Adrenal gland (tissue), 12 donors: ENCODE results near the gene POU2F3. TPM values are rescaled to one million over a fixed set of nuclear protein-coding genes. Genes with fewer than 3 reads are reported as not detected.

Experiments
- DNase-seq, 7 donors: peaks; one replicate each; pipeline ENCODE4 v3.0.0-alpha.2; 2019 to 2020
- H3K27ac ChIP-seq, 5 donors: fragments of 200-600 bp; sonication (generic) in 4 of 5; 1 replicate in 3 of 5; 2 replicates in 2 of 5; pipeline versions ENCODE4 v1.5.1 to v1.8.0; 2016 to 2020; ENCODE audit warnings: mild to moderate bottlenecking in 1 of 5
- H3K27me3 ChIP-seq: fragments of 200-600 bp; 2 replicates; pipeline ENCODE4 v1.8.0; 2021
- H3K36me3 ChIP-seq, 2 donors: fragments of 200-600 bp; replicated peaks in 1 of 2; 1 replicate in 1 of 2; 2 replicates in 1 of 2; pipeline versions ENCODE4 v1.5.1 to v1.8.0; 2018 to 2022
- H3K4me1 ChIP-seq, 2 donors: fragments of 200-600 bp; replicated peaks in 1 of 2; 1 replicate in 1 of 2; 2 replicates in 1 of 2; pipeline versions ENCODE4 v1.5.1 to v1.8.0; 2018 to 2021
- H3K4me3 ChIP-seq, 4 donors: fragments of 200-600 bp; sonication (generic) in 3 of 4; one replicate each; pipeline ENCODE4 v1.5.1; 2016 to 2018
- H3K9me3 ChIP-seq, 3 donors: fragments of 200-600 bp; sonication (generic) in 1 of 3; replicated peaks in 1 of 3; 1 replicate in 2 of 3; 2 replicates in 1 of 3; pipeline versions ENCODE4 v1.5.1 to v1.8.0; 2016 to 2021
- POLR2A ChIP-seq, 2 donors: fragments of 450-650 bp; IDR thresholded peaks; one replicate each; pipeline ENCODE4 v1.6.1; 2017; ENCODE audit warnings: antibody characterized with exemption in 2 of 2, mild to moderate bottlenecking in 2 of 2, moderate library complexity in 1 of 2
- WGBS, 4 donors: extraction: QIAGEN DNeasy Blood & Tissue Kit in 2 of 4; methylation state at CpG; one replicate each; pipeline versions ENCODE4 v1.1.5 to v1.1.7; 2013 to 2017; 5-methylcytosine and 5-hydroxymethylcytosine counted together
- intact Hi-C, 2 donors: fragments of 100-400 bp; cut with DNase I; formaldehyde crosslinking; loops; one replicate each; pipeline versions ENCODE4 v1.14.1 to v1.15.0; 2022 to 2023
- polyA plus RNA-seq, 3 donors: library from polyadenylated mRNA; stranded (reverse); fragments of 200-250 nt in 2 of 3; fragments of 350-450 nt in 1 of 3; fragmentation: Illumina TruSeq in 1 of 3; extraction: RNeasy Lipid Tissue Mini Kit (QIAGEN cat#74804) in 1 of 3; gene quantifications; one replicate each; pipeline ENCODE4 v1.2.3, GENCODE V29; 2013 to 2014
- total RNA-seq, 9 donors: library from RNA; depleted of rRNA in 4 of 9; stranded (reverse); fragments of >200 nt in 4 of 9; fragments of 120-200 nt in 1 of 9; fragmentation: NEBNext Ultra II Directional in 1 of 9; extraction: Animal tissue kit (Norgen Biotek cat#: 25700) in 1 of 9; gene quantifications; one replicate each; pipeline versions ENCODE4 v1.1.0 to v1.2.4, GENCODE V29; 2013 to 2023
- TF ChIP-seq, protein P1 (sequence below), 6 experiments: fragments of 450-650 bp in 4 of 6; fragments of 200-600 bp in 2 of 6; sonication (generic) in 1 of 6; IDR thresholded peaks; 1 replicate in 5 of 6; 2 replicates in 1 of 6; pipeline versions ENCODE4 v1.5.1 to v1.8.0; 2016 to 2021; ENCODE audit warnings: antibody characterized with exemption in 6 of 6, mild to moderate bottlenecking in 2 of 6, moderate library complexity in 1 of 6
- donor health status: healthy with polysubstance abuse.
- donor health status: Bipolar disorder and iron deficiency.
- donor health status: DM: yes; HTN: yes; CAD: no.
- donor health status: DM: no; HTN: no; CAD: no.
- donor health status: DM: no; HTN: no; CAD: no.
- donor health status: DM: yes; HTN: yes; CAD: no.

Gene POU2F3
- total and polyA plus RNA-seq, 12 donors: 0.07 to 1.4 (median 0.17) TPM; not detected in 3

DNA sequence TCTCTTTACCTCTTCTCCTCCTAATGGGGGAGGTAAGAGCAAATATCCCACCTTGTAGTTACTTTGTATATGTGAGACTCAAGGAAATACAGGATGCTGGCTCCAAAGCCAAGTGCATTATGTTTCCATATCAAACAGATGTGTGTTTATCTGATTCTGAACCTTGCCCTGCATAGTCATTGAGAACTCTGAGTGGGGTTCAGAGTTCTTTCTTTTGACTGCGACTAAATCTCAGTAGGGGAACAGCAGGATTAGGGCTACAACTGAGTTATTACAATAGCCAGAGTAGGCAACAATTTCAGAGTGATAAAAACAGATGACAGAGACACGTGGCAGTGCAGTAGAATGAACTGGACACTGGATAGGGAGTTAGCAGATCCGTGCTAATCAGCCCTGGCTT lies 51.0 kb downstream of the POU2F3 start:
- no peaks in the 10 kb centered on the region for H3K27me3 ChIP-seq
- no peaks in the 10 kb centered on the region for H3K9me3 ChIP-seq
- peaks cover 0 to 10% of the 10 kb centered on the region in 2 donors for H3K4me1 ChIP-seq
- H3K36me3 ChIP-seq: no peaks in the 10 kb centered on the region
- DNase-seq: no peak
- WGBS, 4 donors: 53 to 61% (median 58%) methylated on average over 3 of the region's 3 CpGs
- H3K4me3 ChIP-seq: no peak overlapping the region
- TF ChIP-seq, protein P1, sequence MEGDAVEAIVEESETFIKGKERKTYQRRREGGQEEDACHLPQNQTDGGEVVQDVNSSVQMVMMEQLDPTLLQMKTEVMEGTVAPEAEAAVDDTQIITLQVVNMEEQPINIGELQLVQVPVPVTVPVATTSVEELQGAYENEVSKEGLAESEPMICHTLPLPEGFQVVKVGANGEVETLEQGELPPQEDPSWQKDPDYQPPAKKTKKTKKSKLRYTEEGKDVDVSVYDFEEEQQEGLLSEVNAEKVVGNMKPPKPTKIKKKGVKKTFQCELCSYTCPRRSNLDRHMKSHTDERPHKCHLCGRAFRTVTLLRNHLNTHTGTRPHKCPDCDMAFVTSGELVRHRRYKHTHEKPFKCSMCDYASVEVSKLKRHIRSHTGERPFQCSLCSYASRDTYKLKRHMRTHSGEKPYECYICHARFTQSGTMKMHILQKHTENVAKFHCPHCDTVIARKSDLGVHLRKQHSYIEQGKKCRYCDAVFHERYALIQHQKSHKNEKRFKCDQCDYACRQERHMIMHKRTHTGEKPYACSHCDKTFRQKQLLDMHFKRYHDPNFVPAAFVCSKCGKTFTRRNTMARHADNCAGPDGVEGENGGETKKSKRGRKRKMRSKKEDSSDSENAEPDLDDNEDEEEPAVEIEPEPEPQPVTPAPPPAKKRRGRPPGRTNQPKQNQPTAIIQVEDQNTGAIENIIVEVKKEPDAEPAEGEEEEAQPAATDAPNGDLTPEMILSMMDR (IDR thresholded peaks at IDR 0.05): no peak
- TF ChIP-seq POLR2A (IDR thresholded peaks at IDR 0.05): no peak
- intact Hi-C loops: loop anchor here in 1 of 2 donors (5.0 kb wide), 1 partner anchor 49 kb away; the partner anchor contains the start of gene POU2F3
- H3K27ac ChIP-seq: no peak overlapping the region

DNA sequence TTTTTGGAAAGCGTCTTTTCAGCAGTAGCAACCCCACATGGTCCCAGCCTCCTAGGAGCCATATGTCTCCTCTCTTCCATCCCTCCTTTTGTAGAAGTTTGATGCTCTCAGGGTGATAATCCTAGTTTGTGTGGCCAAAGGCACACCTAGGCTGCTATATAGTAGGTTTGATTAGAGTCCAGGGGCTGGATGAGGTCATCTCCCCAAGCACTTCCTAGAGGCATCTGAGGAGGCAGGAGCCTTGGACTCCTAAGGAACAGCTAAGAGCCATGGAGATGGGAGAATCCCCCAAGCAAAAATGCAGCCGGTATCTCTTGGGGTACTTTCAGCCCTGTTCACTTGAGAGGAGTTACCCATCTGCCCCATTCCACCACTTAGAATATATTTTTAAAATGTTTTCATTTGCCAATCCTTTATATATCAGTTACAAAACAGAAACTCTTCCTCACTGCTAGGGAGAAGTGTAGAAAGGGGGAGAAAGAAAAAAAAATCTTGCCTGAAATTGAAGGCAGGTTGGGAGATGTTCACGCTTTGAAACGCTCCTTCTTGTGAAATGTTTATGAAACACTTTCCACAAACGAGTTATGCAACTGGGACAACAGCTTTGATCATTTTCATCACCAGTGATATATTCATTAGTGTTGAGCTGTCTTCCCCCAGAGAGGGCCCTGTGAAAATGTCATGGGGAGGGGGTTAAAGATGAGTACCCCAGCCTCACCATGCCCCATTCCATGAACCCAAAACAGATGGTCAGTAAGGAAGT lies 53.3 kb downstream of the POU2F3 start:
- H3K36me3 ChIP-seq: no peaks in the 10 kb centered on the region
- 66 to 85% (median 77%) methylated on average over 5 of the region's 5 CpGs for WGBS, 4 donors
- H3K27ac ChIP-seq: no peak overlapping the region
- no peaks in the 10 kb centered on the region for H3K27me3 ChIP-seq
- H3K4me3 ChIP-seq: no peak overlapping the region
- intact Hi-C loops: loop anchor here in 1 of 2 donors (5.0 kb wide), 1 partner anchor 51 kb away; the partner anchor contains the start of gene POU2F3
- peaks cover 0 to 10% of the 10 kb centered on the region in 2 donors for H3K4me1 ChIP-seq
- DNase-seq: no peak
- no peak for TF ChIP-seq POLR2A (IDR thresholded peaks at IDR 0.05)
- TF ChIP-seq, protein P1 (IDR thresholded peaks at IDR 0.05): no peak
- H3K9me3 ChIP-seq: no peaks in the 10 kb centered on the region

DNA sequence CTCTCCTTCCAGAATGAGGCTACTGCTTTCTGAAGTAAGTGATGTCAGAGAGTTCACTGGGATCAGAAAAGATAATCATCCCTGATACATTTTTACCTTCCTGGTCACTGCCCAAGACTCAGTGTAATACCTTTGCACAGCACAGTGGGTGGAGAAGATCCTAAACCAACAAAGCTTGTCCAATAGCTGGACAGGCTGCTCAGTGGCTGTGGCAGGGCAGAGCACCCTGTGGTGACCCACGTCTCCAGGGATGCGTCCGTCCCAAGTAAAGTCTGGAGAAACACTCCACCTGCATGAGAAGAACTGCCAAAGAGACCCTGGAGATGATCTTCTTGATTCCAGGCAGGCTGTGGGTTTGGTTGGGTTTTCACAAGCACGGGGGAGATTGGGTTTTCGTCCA lies 54.2 kb downstream of the POU2F3 start:
- H3K4me1 ChIP-seq: peaks cover 0 to 10% of the 10 kb centered on the region in 2 donors
- no peak overlapping the region for H3K4me3 ChIP-seq
- no peak for DNase-seq
- no peak overlapping the region for H3K27ac ChIP-seq
- H3K27me3 ChIP-seq: no peaks in the 10 kb centered on the region
- no peaks in the 10 kb centered on the region for H3K9me3 ChIP-seq
- intact Hi-C loops: loop anchor here in 1 of 2 donors (5.0 kb wide), 1 partner anchor 52 kb away; the partner anchor contains the start of gene POU2F3
- no peak for TF ChIP-seq POLR2A (IDR thresholded peaks at IDR 0.05)
- TF ChIP-seq, protein P1 (IDR thresholded peaks at IDR 0.05): no peak
- no peaks in the 10 kb centered on the region for H3K36me3 ChIP-seq
- 68 to 86% (median 77%) methylated on average over 5 of the region's 5 CpGs for WGBS, 4 donors

DNA sequence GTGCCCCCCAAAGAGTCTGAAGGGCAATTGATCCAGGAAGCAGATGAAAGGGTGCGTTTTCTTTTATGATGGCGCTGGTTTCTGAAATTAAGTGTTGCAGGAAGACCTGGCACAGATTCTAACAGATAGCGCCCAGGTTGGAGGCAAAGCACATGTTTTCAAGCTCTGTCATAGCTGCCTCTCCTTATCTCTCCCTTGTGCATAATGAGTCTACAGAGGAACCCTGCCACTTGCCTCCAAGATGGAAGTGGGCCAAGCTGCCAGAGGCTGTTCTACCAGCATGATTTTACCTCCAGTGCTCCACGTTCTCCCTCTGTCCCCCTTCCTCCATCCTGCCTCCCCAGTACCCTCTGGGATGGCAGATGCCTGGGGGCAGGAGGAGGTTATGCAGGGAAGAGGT lies 55.2 kb downstream of the POU2F3 start:
- intact Hi-C loops: no loop called here
- H3K27me3 ChIP-seq: no peaks in the 10 kb centered on the region
- peak in 6 of 7 donors; percentile 74 to 89 (median 80) for DNase-seq

More for the DNA sequence above, 55.2 kb downstream of the POU2F3 start:
- TF ChIP-seq, protein P1 (IDR thresholded peaks at IDR 0.05): no peak
- no peak for TF ChIP-seq POLR2A (IDR thresholded peaks at IDR 0.05)
- Histone ChIP-seq H3K9me3 (no peaks in the 10 kb centered on the region), H3K27ac (no peak overlapping the region), H3K36me3 (no peaks in the 10 kb centered on the region), H3K4me3 (no peak overlapping the region), H3K4me1 (peaks cover 0 to 14% of the 10 kb centered on the region in 2 donors)
- WGBS, 4 donors: 38 to 48% (median 41%) methylated on average over 4 of the region's 4 CpGs
